ENCODE data around the gene ZNF750.

DNA sequence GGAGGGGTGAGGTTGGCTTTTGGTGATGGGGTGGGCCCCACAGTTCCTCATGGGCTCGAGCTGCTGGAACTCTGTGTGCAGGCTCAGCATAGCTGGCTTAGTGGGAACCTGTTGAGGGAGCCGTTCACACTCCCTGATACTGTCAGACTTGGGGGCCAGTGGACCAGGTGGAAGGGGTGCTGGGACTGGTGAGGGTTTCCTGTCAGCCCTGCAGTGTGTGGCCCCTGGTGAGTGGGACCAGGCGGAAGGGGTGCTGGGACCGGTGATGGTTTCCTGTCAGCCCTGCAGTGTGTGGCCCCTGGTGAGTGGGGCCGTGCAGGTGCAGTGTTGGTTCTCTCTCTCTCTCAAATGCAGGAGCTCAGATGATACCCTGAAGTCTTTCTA, 45.1 kb upstream of the ZNF750 start:
- TF ChIP-seq, protein P1, sequence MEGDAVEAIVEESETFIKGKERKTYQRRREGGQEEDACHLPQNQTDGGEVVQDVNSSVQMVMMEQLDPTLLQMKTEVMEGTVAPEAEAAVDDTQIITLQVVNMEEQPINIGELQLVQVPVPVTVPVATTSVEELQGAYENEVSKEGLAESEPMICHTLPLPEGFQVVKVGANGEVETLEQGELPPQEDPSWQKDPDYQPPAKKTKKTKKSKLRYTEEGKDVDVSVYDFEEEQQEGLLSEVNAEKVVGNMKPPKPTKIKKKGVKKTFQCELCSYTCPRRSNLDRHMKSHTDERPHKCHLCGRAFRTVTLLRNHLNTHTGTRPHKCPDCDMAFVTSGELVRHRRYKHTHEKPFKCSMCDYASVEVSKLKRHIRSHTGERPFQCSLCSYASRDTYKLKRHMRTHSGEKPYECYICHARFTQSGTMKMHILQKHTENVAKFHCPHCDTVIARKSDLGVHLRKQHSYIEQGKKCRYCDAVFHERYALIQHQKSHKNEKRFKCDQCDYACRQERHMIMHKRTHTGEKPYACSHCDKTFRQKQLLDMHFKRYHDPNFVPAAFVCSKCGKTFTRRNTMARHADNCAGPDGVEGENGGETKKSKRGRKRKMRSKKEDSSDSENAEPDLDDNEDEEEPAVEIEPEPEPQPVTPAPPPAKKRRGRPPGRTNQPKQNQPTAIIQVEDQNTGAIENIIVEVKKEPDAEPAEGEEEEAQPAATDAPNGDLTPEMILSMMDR (IDR thresholded peaks at IDR 0.05), result no peak
- TF ChIP-seq POLR2A (IDR thresholded peaks at IDR 0.05), result no peak
